SK-N-DZ (cell line): ENCODE measurements around the gene RASGRP2. TPM values are rescaled to one million over a fixed set of nuclear protein-coding genes. Genes with fewer than 3 reads are reported as not detected.

Experiments used
- DNase-seq: peaks from one replicate; pipeline ENCODE4 v3.0.0-alpha.2; 2015; ENCODE audit warnings: low spot score
- polyA plus RNA-seq, 2 experiments: library from polyadenylated mRNA; depleted of rRNA; stranded (reverse); fragments of >200 nt; gene quantifications; 2 replicates each; pipeline ENCODE4 v1.2.3, GENCODE V29; 2014

Gene RASGRP2
- 10.4 and 13.9 TPM in 2 replicates for polyA plus RNA-seq (2014; cell fraction: cytosol; rRNA removed)
- polyA plus RNA-seq (2014; cell fraction: nucleus; rRNA removed), result 55.3 and 58.4 TPM in 2 replicates

- DNase-seq, result no peak
Observed at GRCh38 chr11:64743591-64744543, at the start of gene RASGRP2. RASGRP2 (minus strand) TSS chr11:64744142; CDS start chr11:64742866, 1,276 bp downstream.

DNA sequence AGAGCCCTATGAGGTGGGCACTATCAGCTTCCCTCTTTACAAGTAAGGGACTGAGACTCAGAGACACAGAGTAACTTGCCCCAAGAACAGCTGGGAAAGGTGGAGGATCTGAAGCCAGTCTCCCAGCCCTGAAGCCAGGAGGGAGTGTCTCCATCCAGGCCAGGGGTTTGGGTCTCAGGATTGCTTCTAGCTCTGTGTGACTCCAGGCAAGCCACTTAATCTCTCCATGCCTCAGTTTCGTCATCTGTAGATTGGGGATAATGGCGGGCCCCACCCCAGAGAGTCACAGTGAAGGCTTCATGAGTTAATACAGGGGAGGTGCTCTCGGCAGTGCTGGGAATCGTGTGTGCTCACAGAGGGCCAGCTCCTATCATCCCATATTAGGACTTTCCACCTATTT is 48.5 kb upstream of the RASGRP2 start:
- no peak for DNase-seq

- DNase-seq, result no peak
Observed at GRCh38 chr11:64791781-64792291, 47.9 kb upstream of the RASGRP2 start.

- DNase-seq, result no peak
Observed at GRCh38 chr11:64790205-64791095, 46.5 kb upstream of the RASGRP2 start.

DNA sequence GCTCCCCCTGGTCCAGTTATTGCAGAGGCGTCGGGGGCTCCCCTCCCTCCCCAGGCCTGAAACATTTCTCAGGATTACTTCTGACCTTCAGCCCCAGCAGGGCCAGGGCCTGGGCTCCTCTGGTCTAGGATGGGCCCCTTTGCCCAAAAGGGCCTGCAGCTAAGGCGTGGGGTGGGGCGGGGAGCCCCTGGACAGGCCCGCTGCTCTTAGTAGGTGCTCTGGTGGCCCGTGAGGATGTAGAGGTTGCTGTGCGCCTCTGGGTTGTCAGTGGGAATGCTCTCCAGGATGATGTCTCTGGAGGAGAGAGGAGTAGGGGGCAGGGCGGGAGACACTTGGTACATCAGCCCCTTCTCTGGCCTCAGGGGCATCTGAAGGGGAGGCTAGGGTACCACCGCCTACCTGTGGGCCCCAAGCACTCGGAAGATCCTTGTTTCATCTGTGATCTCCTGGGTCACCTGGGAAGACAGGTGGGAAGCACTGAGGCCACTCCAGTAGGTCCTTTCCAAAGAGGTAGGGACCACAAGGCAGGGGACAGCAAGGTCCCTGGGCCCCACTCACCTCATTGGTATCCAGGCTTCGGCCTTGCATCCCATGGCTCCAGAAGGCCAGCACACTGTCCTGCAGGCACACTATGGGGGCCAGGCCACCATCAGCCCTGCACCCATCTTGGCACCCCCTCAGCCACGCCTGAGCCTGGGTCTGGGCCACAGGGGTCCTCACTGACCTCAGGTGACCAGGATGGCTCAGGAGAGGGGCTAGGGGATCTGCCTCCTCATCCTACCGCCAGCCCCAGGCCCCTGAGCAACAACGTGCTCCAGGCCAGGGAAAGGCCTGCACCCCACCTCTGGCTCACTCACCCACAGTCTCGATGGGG is 45.6 kb upstream of the RASGRP2 start:
- no peak for DNase-seq

DNA sequence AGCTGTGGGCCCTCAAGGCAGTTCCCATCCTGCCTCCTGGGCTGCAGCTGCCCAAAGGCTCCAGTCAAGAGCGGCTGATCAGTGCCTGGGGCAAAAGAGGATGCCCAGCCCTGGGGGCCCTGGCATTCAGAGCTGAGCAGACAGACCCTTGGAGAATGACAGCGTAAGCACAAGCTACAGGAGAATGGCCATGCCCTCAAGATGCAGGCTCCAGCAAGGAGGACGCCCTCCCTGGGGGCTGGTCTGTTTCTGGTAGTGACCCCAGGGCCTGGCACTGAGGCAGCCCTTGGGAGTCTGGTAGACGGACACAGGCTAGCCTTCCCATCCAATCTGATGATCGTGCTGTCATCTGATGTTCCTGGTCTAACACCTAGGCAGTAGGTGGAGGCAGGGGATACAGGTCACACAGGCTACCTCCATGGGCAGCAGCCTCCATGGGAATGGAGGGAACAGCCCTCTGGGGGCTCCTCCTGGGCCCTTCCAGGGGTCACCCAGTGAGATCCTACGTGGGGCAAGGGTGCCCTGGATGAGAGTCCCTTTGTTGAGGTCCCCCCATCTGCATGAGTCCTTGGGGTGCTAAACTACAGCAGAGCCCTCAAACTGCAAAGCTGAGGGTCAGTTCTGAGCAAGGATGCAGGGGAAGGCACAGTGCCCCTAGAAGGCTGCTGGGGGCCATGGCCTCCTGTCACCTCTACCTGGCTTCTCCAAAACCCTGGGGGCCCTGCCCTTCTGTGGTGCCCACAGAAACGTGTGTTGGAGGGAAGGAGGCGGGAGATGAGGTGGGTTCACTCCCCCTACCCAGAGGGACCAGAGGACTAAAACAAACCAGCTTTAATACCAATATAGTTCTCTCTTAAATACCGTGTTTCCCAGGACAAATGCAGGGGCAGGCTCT is 44.6 kb upstream of the RASGRP2 start:
- no peak for DNase-seq

DNA sequence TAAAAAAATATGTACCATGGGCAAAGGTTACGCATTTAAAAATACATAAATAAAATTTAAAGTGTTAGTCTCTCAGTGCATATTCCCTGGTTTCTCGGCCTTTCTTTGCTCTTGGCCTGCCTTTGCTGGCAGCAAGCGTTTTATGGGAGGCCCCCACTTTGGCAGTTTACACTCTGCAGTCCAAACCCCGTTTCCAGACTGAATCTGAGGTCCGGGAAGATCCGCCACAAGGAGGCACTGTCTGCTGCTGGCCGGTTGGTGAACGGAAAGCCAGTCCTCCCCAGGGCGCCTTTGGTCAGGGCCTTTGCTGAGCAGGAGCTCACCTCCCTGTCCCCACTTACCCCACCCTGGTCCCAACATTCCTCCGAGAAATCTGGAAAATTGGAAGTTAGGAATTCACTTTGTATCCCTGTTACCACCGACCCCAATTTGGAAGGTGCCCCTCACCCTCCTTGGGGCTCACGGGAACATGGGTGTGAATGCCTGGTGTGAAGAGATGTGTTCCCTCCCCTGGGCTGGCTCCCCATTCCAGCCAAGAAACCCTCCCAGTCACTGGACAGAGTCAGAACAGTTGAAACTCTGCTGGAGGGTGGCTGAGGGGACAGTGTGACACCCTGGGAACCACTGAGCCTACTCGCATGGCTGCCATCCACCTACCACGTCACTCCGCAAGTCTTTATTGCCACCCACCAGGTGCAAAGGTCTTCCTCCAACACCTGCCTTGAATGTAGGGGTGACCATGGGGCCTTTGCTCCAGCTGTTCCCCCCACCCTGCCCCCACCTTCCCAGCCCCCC is 43.8 kb upstream of the RASGRP2 start:
- no peak for DNase-seq

- no peak for DNase-seq
Observed at GRCh38 chr11:64786308-64786707, 42.4 kb upstream of the RASGRP2 start.

DNA sequence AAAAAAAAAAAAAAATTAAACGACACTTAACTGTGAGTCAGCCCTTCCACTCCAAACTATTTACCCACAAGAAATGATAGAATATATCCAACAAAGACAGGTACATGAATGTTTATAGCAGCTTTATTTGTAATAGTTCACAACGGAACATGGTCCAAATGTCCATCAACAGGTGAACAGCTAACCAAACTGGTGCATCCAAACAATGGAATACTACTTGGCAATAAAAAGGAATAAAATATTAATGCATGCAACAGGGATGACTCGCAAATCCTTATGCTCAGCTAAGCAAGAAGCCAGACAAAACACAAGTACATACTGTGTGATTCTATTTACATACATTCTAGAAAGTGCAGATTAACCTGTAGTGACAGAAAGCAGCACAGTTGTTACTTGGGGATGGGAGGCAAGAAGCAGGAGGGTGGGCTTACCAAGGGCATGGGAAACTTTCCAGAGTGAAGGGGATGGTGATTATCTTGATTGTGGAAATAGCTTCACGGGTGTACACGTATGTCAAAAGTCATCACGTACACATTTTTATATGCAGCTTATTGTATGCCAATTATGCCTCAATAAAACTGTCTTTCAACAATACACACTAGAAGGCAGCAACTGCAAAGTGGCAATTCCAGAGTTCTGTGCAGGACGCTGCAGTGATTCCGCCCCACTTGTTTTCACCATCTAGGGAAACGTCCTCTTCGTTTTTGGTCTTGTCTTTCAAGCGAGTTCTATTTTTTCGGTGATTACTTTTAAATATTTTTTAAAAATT is 41.1 kb upstream of the RASGRP2 start:
- DNase-seq, result no peak

GRCh38 chr11:64778473-64779298 is 34.7 kb upstream of the RASGRP2 start, which contains the start of gene SF1:
SF1 (minus strand) TSS chr11:64778542; CDS start chr11:64778392, 150 bp downstream.
- DNase-seq, result peak; percentile 100

DNA sequence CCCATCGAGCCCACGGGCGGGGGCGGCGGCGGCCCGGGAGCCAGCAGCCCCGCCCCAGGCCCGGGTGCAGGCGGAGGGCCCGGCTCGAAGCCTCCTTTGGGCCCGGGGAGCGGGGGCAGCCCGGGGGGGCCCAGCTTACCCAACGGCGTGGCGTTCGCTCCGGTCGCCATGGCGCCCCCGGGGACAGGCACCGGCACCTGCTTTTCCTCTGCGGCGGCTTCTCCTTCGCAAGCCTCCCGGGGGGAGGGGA is 34.2 kb upstream of the RASGRP2 start:
- DNase-seq, result no peak

DNA sequence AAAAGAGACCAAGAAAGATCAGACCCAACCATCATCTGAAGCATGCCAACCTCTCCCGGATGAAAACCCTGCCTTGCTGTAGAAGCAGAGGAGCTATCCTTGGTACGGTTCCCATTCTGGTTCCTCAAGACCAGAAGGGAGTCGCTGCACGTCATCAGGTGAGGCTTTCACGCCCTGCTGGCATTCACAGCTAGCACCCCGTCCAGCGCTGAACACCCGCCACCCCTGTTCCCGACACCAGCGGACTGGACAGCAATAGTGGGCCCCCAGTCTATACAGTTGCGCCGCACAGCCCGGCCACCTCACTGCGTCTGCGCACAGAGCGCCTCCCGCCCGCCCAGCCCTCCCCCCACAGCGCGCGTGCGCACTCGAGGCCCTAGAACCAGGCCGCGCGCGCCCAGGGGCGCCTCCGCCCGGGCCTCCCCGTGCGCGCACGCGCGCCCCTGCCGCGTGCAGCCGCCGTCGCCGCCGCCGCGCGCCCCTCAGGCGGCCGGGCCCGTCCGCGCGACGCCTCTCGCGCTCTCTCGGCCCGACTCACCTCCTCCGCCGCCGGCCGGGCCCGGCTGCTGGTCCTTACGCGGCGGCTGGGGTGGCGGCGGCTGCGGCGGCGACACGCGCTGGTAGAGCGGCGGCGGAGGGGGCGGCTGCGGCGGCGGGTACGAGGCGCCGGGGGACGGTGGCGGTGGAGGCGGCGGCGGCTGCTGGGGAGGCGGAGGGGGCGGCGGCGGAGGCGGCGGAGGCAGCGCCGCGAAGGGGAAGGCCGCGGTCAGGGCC is 33.7 kb upstream of the RASGRP2 start:
- peak; percentile 68 for DNase-seq

DNA sequence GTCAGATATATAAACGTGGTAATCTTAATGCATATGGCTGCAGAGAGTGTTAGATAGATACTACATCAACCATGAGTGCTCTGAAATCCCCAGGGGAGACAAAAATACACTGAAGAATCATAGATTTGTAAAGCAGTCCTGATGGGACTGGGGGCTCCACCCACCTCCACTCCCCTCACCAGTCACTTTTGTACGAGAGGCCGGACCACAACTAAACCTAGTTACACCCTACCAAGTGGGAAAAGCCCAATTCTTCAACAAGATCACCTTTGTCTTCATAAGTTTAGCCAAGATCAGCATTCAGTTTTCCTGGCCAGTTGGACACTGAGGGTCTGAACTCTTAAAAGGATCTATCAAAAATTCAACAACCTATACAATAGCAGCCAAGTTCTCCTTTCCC is 32.9 kb upstream of the RASGRP2 start:
- no peak for DNase-seq

DNA sequence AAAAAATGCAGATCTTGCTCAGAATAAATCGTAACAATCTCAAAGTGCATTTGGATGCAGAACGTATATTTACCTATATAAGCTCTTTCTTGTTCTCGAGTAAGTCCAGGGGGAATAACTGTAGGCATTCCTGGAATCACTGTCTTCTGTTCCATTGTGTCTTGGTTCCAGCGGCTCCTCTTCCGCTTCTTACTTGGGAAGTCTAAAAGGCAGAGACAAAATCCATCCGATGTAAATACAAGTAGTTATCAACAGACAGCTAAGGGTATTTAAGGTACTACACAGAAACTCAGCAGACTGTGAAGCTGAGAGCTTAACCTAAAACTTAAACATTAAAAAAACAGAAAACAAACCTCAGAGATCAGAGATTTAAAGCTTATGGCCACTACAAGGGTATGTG is 32.5 kb upstream of the RASGRP2 start:
- no peak for DNase-seq

- no peak for DNase-seq
Observed at GRCh38 chr11:64774144-64774543, 30.2 kb upstream of the RASGRP2 start.

- no peak for DNase-seq
Observed at GRCh38 chr11:64772303-64773018, 28.5 kb upstream of the RASGRP2 start.
